ACHN (cell line): ENCODE results near the gene CACNA1S.

Experiments
- DNase-seq: peaks from one replicate; pipeline ENCODE4 v3.0.0-alpha.2; 2015
- in situ Hi-C: cut with HindIII; loops from 2 replicates; pipeline ENCODE4 v1.10.0; 2017; ENCODE audit warnings: low sequenced_read_pairs, low pct_ligation_motif_present, low pct_unique_long_range_greater_than_20kb

Gene CACNA1S

GRCh38 chr1:201142011-201142848 lies 30.0 kb upstream of the CACNA1S start:
- in situ Hi-C loops = no loop called here

GRCh38 chr1:201141418-201141817 lies 29.2 kb upstream of the CACNA1S start:
- in situ Hi-C loops = no loop called here
- no peak for DNase-seq

More at GRCh38 chr1:201142011-201142848, 30.0 kb upstream of the CACNA1S start:
- DNase-seq = no peak

GRCh38 chr1:201140941-201141260 lies 28.7 kb upstream of the CACNA1S start:
- no peak for DNase-seq
- in situ Hi-C loops = no loop called here

- no peak for DNase-seq
- in situ Hi-C loops = no loop called here
These were observed 28.2 kb upstream of the CACNA1S start for GRCh38 chr1:201140235-201140940.

GRCh38 chr1:201139756-201140155 lies 27.5 kb upstream of the CACNA1S start:
- no peak for DNase-seq
- in situ Hi-C loops = no loop called here

DNA sequence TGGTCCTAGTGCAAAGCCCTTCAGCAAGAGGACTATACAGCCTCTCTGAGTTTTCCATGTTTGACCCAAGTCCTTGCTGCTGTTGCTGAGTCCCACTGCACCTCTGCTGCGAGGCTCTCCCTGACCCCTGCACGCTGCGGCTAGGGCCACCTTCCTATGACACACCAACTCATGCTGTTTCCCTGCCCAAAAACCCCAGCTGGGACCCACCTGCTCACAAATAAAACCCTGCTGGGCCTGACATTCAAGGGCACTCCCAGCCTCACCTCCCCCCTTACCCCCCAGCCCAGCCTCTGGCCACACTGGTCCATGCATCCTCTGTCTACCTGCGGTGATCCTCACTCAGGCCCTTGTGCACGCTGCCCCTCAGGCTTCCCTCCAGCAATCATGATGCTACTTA lies 27.1 kb upstream of the CACNA1S start:
- DNase-seq = no peak
- in situ Hi-C loops = no loop called here

DNA sequence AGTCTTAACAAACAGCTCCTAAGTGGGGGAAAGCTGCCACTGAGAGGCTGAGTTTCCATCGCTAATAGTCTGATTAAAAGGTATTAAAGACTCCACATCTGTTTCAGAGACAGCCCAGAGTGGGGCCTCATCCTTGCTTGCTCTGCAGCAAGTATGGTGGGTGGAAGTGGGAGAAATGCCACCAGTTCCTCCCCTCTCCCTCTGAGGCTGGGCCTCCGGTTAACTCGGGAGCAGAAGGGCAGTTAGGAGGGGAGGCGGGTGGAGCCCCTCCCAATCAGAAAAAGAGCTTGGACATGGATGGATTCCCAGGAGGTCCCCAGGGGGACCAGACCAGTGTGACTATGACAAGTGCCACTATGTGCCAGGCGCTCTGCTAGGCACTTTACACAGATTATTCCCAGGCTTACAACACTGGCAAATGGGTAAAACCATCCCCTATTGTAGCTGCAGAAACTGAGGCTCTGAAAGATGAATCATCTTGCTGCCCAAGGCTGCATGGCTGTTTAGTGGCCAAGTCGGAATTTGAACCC lies 26.1 kb upstream of the CACNA1S start:
- in situ Hi-C loops = no loop called here

DNA sequence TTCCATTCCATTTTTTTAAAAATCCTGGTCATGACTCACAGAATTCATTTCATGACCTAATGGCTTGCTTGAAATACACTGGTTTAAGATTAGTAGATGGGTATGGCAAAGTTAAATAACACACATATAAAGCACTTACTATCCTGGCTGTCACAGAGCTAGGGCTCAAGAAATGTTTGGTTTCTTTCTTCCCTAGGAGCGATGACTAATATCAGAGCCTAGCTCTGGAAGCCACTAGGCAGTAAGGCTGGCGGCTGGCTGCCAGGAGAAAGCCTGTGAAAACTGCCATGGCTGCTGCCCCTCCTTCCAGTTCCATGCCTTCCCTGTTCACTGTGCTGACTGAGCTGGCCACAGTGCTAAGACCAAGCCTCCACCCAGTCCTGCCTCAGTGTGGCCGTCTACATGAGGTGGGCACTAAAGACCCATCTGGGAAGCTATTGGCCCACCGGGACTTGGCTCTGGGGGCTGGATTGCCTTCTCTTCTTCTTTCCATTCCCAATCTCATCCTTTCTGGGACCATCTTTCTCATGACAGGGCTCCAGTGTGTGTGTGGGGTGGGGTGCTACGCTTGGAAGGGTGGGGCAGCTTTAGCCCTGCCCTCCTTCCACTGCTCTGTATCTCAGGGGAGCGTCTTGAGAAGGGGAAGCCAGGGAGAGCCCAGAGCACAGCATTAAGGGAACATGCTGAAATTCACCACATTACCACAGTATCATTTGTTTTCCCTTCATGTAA lies 25.5 kb upstream of the CACNA1S start:
- DNase-seq = peak; percentile 86
- in situ Hi-C loops = no loop called here

More for the DNA sequence above, 26.1 kb upstream of the CACNA1S start:
- DNase-seq = no peak

GRCh38 chr1:201137024-201137392 lies 24.8 kb upstream of the CACNA1S start:
- DNase-seq = no peak
- in situ Hi-C loops = no loop called here

GRCh38 chr1:201136355-201137023 lies 24.3 kb upstream of the CACNA1S start:
- no peak for DNase-seq
- in situ Hi-C loops = no loop called here

DNA sequence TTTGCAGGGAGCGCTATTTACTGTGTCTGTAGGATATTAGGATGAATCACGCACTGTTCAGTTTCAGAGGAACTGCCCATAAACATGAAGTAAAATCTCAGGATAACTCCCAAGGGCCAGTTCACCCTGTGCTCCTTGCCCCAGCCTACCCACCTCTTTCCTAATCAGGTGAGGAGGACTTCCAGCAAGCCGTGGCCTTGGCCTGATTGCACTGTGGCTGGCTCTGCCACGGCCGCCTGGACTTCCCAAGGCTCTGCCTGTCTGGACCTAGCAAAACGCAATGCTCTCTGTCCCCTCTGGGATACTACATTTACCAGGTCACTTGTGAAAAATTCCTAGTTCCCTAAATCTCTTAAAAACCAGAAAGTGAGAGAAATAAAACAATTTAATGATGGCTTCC lies 22.2 kb upstream of the CACNA1S start:
- DNase-seq = no peak
- in situ Hi-C loops = no loop called here

GRCh38 chr1:201131398-201131797 lies 19.2 kb upstream of the CACNA1S start:
- no peak for DNase-seq
- in situ Hi-C loops = no loop called here

DNA sequence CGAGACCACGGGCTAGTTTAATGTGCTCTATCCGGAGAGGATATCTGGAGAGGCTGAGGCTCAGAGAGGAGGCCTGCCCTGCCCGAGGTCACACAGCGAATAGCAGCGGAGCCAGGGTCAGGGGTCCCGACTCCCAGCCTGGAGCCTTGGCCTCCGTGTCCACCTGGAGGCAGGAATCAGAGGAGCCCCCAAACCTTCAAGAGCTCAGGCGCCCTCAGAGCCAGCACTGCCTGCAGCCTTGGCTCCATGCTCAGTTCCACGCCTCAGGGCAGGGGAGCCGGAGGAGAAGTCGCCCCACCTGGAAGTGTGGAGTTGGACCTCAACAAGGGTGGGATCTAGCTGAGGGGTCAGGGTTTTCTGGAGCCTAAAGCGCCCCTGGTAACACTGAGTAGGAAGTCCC lies 16.7 kb upstream of the CACNA1S start:
- in situ Hi-C loops = no loop called here
- DNase-seq = no peak

DNA sequence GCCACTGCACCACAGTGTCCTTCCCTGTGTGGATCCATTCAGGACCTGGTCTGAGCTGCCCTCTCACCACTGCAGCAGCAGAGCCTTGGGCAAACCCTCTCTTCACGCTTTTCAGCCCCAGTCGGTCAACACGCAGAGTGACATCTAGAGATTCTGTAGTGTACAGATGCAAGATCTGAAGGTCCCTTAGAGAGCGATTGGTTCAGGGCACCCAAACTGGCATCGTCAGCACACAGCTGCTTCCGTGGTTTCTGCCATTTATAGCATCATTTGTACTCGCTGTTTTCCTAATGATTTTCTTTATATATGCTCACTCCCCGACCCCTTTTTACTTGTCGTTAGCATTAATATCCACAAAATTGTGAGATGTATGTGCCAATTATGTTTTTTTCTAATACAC lies 16.2 kb upstream of the CACNA1S start:
- DNase-seq = no peak
- in situ Hi-C loops = no loop called here

GRCh38 chr1:201127755-201128455 lies 15.7 kb upstream of the CACNA1S start:
- DNase-seq = no peak
- in situ Hi-C loops = no loop called here

DNA sequence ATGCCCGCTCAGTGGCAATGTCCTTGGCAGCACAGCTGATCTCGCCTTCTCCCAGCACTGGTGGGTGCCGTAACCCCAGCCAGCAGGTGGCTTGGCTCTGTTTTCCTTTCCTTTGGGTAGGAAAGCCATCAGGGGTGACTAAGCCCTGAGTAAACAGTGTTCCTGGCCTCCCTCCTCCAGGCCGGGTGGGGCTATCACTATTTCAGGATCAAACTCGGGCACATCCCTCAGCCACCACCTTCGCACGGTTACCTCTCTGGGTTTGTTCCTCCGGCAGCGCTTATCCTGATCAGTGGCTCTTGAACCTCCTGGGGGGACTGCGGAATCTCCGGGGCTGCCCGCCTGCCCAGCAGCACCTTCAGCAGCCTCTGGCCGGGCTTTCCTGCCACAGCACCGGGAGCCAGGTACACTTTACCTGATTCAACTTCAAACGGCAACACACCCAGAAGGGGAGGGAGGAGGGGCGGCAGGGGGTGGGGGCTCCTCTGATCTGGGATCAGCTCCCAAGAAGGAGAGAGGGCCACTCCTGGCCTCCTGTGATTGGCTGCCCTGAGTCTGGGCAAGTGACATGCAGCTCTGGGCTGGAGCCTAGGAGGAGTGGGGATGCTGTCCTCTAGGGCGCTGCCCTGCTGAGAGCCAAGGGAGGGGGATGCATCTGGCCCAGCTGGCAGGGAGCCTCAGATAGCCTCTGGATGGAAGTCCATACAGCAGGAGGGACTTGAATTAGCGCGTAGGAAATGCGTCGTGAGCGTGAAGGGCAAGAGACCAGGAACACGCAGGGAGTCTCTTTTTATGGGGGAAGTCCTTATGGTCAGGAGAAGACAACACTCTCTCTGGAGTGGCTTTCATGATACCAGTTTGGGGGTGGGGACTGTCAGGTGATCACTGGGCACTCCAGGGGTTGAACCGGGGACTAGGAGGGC lies 14.9 kb upstream of the CACNA1S start, which contains the start of gene ASCL5:
Gene ASCL5, minus strand, starts transcription at position 353 of the 923 bp plus-strand sequence. CDS start 11,812 bp downstream, outside the sequence.
- in situ Hi-C loops = no loop called here
- DNase-seq = peak; percentile 9

- DNase-seq = no peak
- in situ Hi-C loops = no loop called here
These were observed 14.2 kb upstream of the CACNA1S start for GRCh38 chr1:201126463-201126831.
